GM13977 (cell line): ENCODE results near the gene C6orf132.
A peak's percentile ranks its signal among the peaks of the same experiment; 100 is the strongest.

Experiments
- DNase-seq: peaks from one replicate; pipeline ENCODE4 v3.0.0; 2012; ENCODE audit warnings: low spot score
- CTCF ChIP-seq: IDR thresholded peaks from 2 replicates; pipeline ENCODE4 v1.5.1; 2012; ENCODE audit warnings: mild to moderate bottlenecking, control low read depth; ENCODE audit not compliant: insufficient read depth; ENCODE audit errors: extremely low read depth, missing control alignments
- in situ Hi-C: fragments of 300-500 bp; cut with MboI; formaldehyde crosslinking; loops from one replicate; pipeline ENCODE4 v1.12.0; 2022; ENCODE audit warnings: low sequenced_read_pairs, low pct_unique_long_range_greater_than_20kb, mixed read lengths, inconsistent platforms; ENCODE audit not compliant: unreplicated experiment

Gene C6orf132

GRCh38 chr6:42083530-42083929 lies 58.9 kb downstream of the C6orf132 start:
- in situ Hi-C loops: no loop called here

GRCh38 chr6:42079941-42080464 lies 62.4 kb downstream of the C6orf132 start:
- no peak for DNase-seq
- in situ Hi-C loops: no loop called here
- TF ChIP-seq CTCF: no peak

More at GRCh38 chr6:42083530-42083929, 58.9 kb downstream of the C6orf132 start:
- no peak for TF ChIP-seq CTCF
- no peak for DNase-seq

- DNase-seq: no peak
- TF ChIP-seq CTCF: no peak
- in situ Hi-C loops: no loop called here
Observed at GRCh38 chr6:42078386-42078785, 64.0 kb downstream of the C6orf132 start.

- peak; percentile 82 for TF ChIP-seq CTCF
- peak; percentile 66 for DNase-seq
- in situ Hi-C loops: no loop called here
Observed at GRCh38 chr6:42075159-42075838, 67.1 kb downstream of the C6orf132 start.

- in situ Hi-C loops: no loop called here
Observed at GRCh38 chr6:42073287-42073686, 69.1 kb downstream of the C6orf132 start.

GRCh38 chr6:42071881-42072583 lies 70.4 kb downstream of the C6orf132 start:
- no peak for DNase-seq
- in situ Hi-C loops: no loop called here
- no peak for TF ChIP-seq CTCF

More at GRCh38 chr6:42073287-42073686, 69.1 kb downstream of the C6orf132 start:
- no peak for DNase-seq
- no peak for TF ChIP-seq CTCF
